NCI-H1417 treated with DMSO at 0.1 percent for 48 hours (cell line): ENCODE results near the gene ARID5B.

Experiments
- DNase-seq: peaks from one replicate; lab custom pipeline; 2025; lab: John Stamatoyannopoulos, UW

The ARID5B gene

DNA sequence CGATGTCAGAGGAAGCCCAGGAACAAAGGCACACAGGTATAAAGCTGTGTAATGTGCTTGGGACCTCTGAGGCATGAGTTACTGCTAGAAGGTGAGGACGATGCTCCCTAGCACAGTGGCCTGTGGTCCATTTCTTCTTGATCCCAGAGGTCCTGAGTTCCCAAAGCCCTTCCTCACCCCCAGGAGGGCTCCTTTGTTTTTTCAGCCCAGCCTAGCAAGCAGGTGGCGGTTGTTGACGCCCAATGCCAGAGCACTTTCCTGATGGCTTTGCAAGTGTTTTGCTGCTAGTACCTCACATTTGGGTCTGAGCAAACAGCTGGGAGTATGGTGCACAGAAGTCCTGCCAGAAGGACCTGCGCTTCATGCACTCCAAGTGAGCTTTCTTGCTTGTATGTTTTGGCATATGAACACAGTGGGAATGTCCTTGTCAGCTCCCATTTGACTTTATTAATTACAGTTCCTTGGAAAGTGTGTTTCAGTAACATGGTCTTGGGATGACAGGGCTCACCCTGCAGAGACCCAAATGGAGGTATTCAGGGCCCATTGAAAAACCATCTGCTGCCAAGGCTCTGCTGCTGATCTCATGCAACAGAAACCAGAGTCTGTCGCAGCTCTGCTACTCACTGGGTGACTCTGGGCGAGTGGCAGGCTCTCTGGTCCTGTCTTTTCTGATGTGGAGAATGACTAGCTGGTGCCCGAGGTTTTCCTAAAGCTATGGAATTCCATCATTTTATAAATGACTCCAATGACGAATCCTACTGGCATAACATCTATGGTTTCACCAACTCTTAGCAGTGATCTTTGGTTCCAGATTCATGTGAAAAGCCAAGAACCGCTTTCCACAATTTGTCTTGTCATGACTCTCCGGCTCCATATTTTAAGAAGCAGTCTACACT lies 134.9 kb downstream of the ARID5B start:
- no peak for DNase-seq

DNA sequence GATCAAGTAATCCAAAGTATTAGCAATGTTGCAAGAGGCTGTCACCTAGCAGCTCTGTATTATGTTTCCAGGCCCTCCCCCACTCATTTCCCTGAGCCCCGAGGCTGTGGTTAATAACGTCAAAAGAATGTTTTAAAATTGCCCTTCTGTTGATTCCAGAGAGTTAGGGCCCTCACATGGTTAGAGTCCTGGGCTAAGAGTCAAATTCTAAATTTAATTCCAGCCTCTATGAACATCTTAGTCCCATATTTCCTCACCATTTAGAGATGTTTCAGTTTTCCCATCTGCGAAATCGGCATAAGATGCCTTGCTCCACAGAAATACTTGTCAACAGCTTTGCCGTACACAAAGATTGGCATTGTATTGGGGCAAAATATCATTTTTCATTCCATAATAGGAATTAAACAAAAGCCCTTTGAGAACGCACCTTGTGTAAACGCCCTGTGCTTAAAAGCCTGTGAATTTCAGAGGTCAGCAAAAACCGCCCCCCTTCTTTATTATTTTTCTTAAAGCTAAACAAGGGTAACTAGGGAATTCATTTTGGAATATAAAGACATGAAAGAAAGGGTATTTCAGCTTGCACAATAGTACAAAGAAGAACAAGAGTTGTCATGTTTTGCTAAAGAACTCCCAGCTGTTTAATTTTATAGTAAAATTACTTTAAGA lies 135.8 kb downstream of the ARID5B start:
- DNase-seq: no peak

DNA sequence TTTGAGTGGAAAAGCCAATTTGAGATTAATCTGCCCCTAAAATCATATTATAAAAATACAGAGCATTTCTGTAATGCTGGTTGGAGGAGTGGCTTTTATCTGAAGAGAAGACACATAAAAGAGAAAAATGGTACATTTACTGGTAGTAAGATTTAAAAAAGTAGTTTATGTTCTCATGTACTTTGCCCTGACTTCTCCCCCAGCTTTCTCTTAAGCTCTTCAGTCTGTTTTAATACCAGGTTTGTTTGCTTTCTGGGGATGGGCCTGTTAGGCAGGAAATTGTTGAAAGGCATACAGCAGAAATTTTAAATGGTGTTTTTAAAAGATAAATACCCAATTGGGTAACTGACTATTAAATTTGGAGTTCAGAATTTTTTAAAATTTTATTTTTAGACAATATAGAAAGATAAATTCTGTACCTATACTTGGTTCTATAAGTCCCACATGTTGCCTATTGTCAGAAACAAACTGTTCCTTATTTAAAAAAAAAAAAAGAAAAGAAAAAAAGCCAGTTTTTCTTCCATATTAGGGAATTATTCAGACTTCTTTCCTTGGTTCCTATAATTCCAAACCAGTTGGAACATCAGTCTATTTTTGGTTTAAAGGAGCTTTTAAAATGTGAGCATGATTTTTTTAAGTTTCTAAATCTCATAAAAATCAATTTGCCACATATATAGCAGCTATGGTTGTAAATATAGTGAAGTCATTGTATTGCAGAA lies 136.6 kb downstream of the ARID5B start:
- peak; percentile 4 for DNase-seq

DNA sequence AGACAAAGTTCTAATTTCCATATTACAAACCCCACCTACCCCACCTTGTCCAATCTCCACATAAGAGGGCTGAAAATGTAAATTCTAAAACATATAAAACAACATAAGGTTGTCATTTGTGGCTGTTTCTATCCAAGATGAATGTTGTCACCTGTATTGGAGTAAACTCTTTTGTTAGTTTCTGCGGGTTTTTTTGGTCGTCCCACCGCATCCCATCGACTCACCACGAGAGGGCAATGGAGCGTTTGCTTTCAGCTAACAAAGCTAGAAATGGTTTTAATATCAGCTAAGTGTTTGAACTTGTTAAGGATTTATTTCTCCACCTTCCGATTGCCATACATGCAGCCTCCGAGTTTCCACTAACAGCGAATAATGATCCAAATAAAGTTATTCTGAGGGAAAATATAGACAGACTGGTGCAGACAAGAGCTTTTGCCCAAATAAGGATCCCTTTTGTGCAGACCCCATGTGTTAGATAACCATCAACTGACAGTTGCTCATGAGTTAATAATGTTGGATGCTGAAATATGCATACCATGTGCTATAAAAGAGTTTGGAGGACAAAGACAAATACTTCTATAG lies 137.2 kb downstream of the ARID5B start:
- peak; percentile 8 for DNase-seq

DNA sequence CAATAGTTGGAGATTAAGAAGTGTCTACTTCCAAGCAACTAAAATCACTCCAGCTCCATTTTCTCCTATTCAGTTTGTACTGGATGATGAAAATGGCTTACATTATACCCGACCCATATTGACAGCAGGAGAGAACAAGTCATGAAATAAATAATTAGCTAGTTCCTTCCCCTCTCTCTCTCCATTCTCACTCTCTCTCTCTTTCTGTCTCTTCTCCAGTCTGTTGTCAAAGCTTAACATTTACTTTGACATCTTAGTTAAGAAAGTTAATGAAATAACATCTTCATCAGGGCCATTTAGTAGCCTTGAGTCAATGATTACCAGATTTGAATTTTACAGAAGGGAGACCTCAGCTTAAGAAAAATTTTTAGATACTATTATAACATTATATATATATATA lies 138.5 kb downstream of the ARID5B start:
- DNase-seq: no peak

DNA sequence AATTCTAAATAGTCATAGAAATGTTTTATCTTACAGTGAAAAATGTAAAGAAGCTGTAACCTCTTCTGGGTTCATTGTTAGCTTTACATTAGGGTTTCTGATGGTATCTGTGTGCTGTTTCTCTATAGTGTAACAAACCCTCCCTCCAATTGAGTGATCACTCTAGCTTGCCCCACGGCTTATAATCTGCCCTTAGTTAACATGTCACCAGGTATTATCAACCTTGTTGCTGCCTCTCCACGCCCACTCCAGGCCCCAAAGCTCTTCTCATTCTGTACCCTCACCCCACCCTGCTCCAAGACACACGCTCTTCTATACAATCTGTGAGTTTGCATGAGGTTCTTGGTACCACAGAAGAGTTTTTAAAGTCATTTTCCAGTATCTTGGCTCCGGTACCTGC lies 139.4 kb downstream of the ARID5B start:
- no peak for DNase-seq

DNA sequence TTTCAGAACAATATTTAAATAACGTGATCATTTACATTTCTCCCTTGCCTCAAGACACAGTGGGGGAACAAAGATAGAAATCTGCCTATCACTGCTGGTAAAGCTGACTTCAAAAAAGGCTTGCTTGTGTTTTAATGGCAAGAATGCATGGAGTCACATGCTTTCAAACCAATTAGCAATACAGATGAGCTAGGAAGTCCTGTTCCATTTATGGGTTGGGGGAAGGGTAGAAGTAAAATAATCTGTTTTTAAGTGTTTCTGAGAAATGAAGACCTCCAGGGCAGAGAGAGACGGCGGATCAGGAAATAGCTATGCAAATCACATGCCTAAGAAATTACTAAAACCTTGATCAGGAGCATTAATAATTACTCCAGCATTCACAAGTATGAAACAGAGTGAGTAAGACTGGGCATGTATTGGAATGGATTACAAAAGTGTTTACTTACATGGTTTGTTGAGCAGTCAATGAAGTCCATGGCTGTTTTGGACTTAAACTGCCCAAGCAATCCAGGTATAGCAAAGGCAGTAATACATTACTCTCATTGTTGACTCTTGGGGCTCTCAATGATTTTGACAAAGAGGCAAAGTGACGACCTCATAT lies 142.0 kb downstream of the ARID5B start:
- DNase-seq: no peak

DNA sequence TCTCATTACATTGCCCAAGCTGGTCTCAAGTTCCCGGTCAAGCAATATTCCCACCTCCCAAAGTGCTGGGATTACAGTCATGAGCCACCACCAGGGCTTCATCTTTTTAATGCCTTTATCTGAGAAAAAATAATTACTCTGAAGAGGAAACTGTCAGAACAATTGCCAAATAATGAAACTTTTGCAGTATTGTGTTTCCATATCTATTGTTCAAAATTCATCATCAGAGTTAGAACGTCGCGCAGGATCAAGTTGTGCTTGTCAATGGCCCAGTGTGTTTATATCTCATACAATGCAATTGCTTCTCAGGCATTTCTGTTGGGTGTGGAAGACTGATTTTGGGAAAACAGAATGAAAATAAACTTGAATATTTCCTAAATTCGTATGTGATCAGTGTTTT lies 143.1 kb downstream of the ARID5B start:
- DNase-seq: no peak

DNA sequence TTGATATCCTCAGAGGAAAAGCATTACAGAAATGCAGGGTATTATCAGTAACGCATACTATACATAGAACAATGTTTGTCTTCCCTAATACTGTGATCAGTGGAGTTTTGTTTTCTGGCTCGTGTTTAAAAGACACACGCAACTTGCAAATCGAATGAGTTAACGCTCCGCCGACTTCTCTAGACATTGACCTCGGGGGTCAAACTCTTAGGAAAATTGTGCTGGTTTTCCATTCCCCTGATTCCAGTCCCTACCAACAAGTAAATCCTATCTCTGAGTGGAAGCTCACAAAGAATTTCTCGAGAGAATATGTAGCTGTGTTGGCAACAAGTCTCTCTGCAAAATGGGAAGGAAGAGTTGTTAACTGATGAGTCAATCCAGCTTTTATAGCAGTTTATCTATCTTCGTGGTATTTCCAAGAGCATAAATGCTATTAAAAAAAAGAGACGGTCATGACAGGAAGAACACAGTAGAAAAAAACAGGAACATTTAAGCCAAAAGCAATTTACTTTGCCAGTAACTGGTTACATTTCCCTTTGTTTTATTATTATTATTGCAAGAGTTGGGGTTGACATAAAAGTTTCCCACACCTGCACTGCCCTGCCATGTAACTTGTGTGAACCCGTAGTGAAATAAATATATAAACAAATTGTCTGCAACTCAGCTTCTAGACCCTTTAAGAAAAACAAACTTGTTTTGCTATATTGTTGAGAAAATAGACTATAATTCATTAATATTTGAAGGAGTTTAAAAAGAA lies 144.4 kb downstream of the ARID5B start:
- no peak for DNase-seq

DNA sequence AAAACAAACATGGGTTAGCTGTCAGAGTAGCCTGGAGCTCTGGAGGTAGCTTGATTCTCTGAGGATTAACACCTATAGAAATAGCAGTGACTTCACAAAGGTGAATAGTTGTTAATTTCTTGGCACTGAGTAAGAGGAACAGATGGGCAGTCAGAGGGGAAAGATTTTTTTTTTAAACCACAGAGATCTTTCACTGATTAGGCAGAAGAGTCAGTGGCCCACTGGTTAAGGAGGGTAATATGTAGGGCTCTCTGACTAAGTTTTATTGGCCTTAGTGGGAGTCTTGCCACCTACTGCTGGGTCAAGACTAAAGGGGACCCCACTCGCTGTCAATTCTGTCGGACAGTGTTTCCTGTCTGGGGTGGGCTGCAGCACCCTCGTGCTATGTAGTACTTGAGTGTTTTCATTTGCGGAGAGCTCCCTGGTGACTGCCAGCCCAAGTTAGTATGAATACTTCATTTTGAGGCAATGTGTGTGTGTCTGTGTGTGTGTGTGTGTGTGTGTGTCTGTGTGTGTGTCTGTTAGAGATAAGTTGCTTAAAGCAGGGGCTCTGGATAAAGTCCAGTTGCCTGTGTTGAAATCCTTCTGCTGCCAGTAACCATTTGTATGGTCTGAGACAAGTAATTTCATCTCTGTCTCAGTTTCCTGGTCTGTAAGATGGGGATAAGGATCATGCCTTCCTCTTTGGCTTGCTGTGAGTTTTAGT lies 145.2 kb downstream of the ARID5B start:
- no peak for DNase-seq

DNA sequence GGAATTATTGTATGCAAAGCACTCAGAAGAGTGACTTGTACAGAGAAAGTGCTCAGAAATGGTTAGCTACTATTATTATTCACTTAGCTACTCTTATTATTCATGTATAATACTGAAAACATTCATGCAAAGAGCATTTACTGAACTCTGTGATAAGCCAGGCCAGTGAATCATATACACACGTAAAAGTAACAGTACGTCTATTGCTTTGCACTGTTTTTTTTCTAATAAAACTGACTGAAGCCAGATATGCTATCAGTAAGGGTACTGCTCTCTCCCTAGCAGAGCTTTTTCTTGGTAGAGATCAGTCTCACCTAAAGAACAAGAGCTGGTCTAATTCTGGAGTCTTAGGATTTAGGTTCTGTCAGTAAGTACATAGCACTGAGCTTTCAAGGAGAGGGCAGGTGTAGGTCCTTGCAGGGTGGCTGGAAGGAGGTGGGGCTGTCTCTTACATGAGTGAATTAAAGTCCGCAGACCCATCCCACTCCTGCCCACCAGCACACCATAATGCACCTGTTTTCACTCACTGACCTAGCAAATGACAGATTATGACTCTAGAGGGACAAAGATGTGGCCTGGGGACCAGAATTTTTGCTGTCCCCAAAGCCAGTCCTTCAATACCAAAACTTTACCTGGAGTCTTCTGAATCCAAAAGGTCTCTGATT lies 145.9 kb downstream of the ARID5B start:
- DNase-seq: no peak

DNA sequence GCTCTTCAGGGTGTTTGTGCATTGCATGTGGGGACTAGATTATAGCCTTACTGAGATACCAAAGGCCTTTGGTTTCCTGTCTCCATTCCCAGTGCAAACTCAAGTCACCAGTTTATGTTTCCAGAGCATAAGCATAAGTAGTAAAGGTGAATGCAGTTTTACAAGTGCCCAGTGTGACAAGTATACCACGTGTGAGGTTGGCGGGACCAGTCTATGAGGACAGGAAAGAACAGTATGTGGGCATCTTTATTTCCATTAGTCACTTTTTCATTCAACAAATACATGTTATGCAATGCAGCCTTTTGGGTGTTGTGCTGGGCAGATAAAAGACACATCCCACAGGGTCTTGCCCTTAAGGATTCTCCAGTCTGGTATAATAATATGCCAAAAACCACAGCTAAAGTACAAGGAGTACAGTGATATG lies 146.5 kb downstream of the ARID5B start:
- no peak for DNase-seq

DNA sequence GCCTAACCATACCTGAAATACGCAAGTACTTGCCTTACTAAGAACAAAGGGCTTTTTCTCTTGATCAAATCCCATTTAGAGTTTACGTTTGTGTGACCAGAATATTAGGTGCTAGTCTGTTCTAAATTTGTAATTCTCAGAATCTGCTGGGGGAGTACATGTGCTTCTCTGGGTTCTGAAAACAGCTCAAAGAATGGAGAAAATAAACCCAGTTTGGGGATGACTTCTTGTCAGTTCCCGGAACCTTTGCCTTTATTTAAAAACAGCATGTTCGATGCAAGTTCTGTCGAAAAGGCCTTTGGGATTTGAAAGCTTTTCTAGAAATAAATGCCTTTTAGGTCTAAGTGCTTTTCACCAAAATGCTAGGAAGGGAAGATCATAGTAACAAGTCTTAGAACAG lies 147.0 kb downstream of the ARID5B start:
- DNase-seq: no peak

DNA sequence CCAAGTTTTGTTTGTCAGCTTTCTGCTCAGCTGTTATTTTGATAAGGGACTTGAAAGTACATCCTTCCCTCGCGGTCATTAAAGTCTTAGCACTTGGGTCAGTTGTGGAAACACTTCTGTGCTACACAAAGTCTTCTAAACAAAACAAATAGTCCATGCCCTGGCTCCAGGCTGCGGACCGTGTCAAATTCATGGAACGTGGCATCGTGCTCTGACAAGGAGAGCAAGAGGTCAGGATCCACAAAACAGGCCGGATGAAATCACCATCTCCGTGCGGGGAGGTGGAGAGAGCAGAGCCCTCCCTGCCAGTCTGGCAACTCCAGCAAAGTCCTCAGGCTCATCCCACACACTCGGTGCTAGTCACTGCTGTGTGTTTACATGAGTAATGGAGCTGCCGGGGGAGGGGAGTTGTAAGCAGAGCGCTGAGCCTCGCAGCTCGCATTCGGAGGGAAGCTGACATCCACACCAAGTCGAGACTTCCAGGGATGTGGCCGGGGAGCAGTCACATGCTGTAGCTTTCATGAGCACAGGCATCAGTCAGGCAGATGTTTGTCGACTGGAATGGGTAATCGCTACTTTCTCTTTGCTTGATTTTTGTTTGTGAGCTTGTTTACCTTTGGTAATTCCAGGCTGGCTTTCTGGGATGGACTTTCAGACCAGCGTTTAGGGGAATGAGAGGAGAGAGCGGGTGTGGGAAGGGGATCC lies 147.6 kb downstream of the ARID5B start:
- DNase-seq: peak; percentile 18

DNA sequence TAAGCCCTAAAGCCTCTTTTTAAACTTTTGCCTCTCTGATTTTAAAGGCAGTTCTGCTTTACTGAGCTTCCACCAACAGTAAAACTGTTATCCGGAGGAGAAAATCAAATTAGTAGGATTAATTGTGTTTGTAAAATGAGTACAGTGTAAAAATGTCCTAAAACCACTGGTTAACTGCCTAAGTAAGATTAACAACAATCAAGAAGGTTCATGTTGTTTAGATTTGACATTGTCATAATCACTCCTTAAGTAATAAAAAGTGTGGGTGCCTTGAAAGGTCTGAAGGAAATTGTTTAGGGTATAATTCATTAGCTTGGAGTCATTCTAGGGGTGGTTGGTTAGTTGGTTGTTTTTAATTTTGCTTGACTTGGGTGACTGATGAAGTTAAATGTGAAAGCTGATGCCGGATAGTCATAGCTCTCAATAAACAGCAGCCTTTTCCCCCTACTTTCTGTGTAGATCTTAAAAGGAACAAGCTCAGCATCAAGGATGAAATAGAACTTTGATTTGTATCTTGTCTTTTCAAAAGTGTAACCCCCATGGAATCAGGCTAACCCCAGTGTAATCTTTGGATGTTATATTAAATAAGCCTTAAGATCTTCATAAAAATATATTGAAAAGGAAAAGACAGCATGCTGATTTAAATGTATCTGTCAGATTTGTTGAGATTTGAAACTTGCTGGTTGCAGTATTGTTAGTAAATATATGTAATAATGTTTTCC lies 148.3 kb downstream of the ARID5B start:
- no peak for DNase-seq

DNA sequence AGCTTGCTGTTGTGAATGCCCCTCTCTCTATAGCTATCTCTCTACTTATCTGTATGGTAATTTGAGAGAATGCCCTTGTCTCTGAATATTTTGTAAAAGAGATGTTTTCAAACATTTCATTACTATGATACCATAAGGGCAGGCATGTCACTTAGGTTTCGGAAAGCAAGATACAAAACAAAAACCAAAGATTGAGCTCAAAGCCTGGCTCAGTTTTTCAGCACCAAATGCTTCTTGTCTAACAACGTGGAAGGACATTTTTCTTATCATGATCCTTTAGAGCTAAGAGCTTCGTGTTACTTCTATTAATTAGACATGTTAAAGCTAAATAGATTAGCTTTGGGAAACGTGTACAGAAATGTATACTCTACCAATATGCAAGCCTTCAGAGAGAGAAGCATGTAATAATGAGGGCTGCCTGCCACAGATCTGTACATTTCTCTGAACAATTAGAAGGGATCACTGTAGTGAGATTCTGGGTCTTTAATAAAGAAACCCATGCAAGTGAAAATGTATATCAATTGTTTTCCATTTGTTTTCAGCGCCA lies 148.9 kb downstream of the ARID5B start:
- no peak for DNase-seq

DNA sequence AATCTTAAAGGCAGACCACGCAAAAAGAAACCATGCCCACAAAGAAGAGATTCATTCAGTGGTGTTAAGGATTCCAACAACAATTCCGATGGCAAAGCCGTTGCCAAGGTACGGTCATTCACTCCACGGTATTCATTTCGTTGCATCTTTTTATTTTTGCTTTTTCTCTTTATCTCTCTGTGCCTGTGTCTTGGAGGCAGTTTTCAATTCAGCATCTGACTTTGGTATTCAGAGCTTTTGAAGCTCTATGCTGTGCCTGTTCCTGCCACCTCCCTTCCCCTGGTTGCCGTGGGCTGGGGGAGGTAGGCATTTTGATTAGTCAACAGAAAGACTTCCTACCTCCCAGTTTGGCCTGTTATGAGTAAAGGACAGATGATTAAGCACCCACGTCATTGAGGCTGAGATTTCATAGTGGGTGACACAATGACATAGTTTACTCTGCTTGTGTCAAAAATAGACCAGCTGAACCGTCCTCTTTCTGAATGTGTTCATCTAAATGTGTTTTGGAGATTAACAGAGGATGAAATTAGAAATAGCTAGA lies 149.5 kb downstream of the ARID5B start:
- DNase-seq: no peak

DNA sequence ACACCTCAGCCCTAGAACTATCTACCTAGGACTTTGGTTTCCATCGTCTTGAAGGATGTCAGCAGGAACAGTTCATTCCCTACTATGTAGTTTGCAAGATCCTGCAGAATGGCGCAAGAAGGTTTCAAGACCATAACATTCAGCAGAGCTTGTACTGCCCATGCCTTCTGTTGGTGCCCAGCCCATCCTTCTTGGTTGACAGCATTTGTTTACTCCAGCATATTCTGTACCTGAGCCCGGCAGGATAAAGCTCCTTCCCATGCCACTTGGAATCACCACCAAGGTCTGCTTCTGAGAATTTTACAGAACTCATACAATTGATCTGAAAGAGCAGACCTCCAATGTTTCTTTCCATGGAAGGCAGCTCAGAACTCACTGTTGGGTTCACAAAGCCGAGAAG lies 150.8 kb downstream of the ARID5B start:
- no peak for DNase-seq
